Prostate gland (tissue), 2 donors: ENCODE measurements around the gene LCN10. TPM values are rescaled to one million over a fixed set of nuclear protein-coding genes. Genes with fewer than 3 reads are reported as not detected.

Source experiments
- DNase-seq: peaks from one replicate; pipeline ENCODE4 v3.0.0-alpha.2; 2019; ENCODE audit warnings: low spot score
- H3K27ac ChIP-seq, 2 donors: fragments of 200-600 bp; sonication (generic); 2 replicates each; pipeline ENCODE4 v1.5.1; 2017 to 2019
- H3K27me3 ChIP-seq: fragments of 200-600 bp; sonication (generic); replicated peaks from 2 replicates; pipeline ENCODE4 v1.5.1; 2019; ENCODE audit not compliant: insufficient read depth
- H3K36me3 ChIP-seq, 2 donors: fragments of 200-600 bp; sonication (generic); 1 replicate in 1 of 2; 2 replicates in 1 of 2; pipeline versions ENCODE4 v1.5.1 to v1.8.1; 2017 to 2019
- H3K4me1 ChIP-seq: fragments of 200-600 bp; sonication (generic); replicated peaks from 2 replicates; pipeline ENCODE4 v1.5.1; 2019
- H3K4me3 ChIP-seq, 2 donors: fragments of 200-600 bp; sonication (generic); 2 replicates each; pipeline ENCODE4 v1.5.1; 2017 to 2019
- H3K9me3 ChIP-seq: fragments of 200-600 bp; sonication (generic); 2 replicates; pipeline ENCODE4 v1.5.1; 2017
- CTCF ChIP-seq, 4 experiments: fragments of 200-600 bp in 2 of 4; fragments of 450-650 bp in 2 of 4; sonication (generic) in 2 of 4; IDR thresholded peaks; 1 replicate in 3 of 4; 2 replicates in 1 of 4; pipeline ENCODE4 v1.5.1; 2016 to 2019; ENCODE audit warnings: antibody characterized with exemption in 4 of 4, mild to moderate bottlenecking in 2 of 4, moderate library complexity in 2 of 4
- POLR2A ChIP-seq: fragments of 450-650 bp; IDR thresholded peaks from one replicate; pipeline ENCODE4 v1.6.1; 2016; ENCODE audit warnings: antibody characterized with exemption, mild to moderate bottlenecking
- POLR2AphosphoS5 ChIP-seq: sonication (generic); formaldehyde crosslinking; IDR thresholded peaks from one replicate; pipeline ENCODE4 v1.6.1; 2017; ENCODE audit warnings: antibody characterized with exemption
- WGBS: methylation state at CpG from one replicate; pipeline ENCODE4 v1.1.5; 2018; 5-methylcytosine and 5-hydroxymethylcytosine counted together
- intact Hi-C: fragments of 100-400 bp; cut with DNase I; formaldehyde crosslinking; loops from one replicate; pipeline ENCODE4 v1.14.2; 2022
- total RNA-seq, 2 donors: library from RNA; depleted of rRNA; stranded (reverse); fragments of >200 nt; gene quantifications; one replicate each; pipeline ENCODE4 v1.1.0, GENCODE V29; 2016

The LCN10 gene
- total RNA-seq, 2 donors from 2014 or later: 3.9 to 14.8 TPM

GRCh38 chr9:136753371-136754058 is 10.8 kb upstream of the LCN10 start:
- no peaks in the 10 kb centered on the region for H3K27me3 ChIP-seq
- DNase-seq: no peak
- intact Hi-C loops: no loop called here
- no peak overlapping the region for H3K27ac ChIP-seq
- H3K36me3 ChIP-seq: no peaks in the 10 kb centered on the region
- no peak overlapping the region for H3K4me3 ChIP-seq
- TF ChIP-seq POLR2AphosphoS5 (no peak), CTCF (IDR thresholded peaks at IDR 0.05) (no peak), POLR2A (no peak)
- no peaks in the 10 kb centered on the region for H3K9me3 ChIP-seq
- no peaks in the 10 kb centered on the region for H3K4me1 ChIP-seq
- WGBS: 88% methylated on average over 31 of the region's 31 CpGs

GRCh38 chr9:136751814-136752213 is 9.1 kb upstream of the LCN10 start:
- TF ChIP-seq CTCF (IDR thresholded peaks at IDR 0.05) (no peak), POLR2A (no peak), POLR2AphosphoS5 (no peak)
- H3K27ac ChIP-seq: no peak overlapping the region

GRCh38 chr9:136751244-136751643 is 8.5 kb upstream of the LCN10 start:
- WGBS: 97% methylated on average over 1 of the region's 1 CpG
- Histone ChIP-seq H3K27me3 (no peaks in the 10 kb centered on the region), H3K9me3 (no peaks in the 10 kb centered on the region), H3K4me1 (no peaks in the 10 kb centered on the region), H3K27ac (no peak overlapping the region), H3K36me3 (no peaks in the 10 kb centered on the region), H3K4me3 (no peak overlapping the region)
- intact Hi-C loops: no loop called here
- no peak for DNase-seq
- TF ChIP-seq POLR2A (no peak), POLR2AphosphoS5 (no peak), CTCF (IDR thresholded peaks at IDR 0.05) (no peak)

More at GRCh38 chr9:136751814-136752213, 9.1 kb upstream of the LCN10 start:
- no peaks in the 10 kb centered on the region for H3K27me3 ChIP-seq
- H3K4me1 ChIP-seq: no peaks in the 10 kb centered on the region
- intact Hi-C loops: no loop called here
- DNase-seq: no peak
- H3K4me3 ChIP-seq: no peak overlapping the region
- no peaks in the 10 kb centered on the region for H3K9me3 ChIP-seq
- no peaks in the 10 kb centered on the region for H3K36me3 ChIP-seq

GRCh38 chr9:136750526-136750925 is 7.8 kb upstream of the LCN10 start:
- DNase-seq: no peak
- no peaks in the 10 kb centered on the region for H3K4me1 ChIP-seq
- no peaks in the 10 kb centered on the region for H3K36me3 ChIP-seq
- intact Hi-C loops: no loop called here
- no peak overlapping the region for H3K4me3 ChIP-seq
- H3K27ac ChIP-seq: no peak overlapping the region
- TF ChIP-seq CTCF (IDR thresholded peaks at IDR 0.05): no peak
- no peak for TF ChIP-seq POLR2A
- TF ChIP-seq POLR2AphosphoS5: no peak
- no peaks in the 10 kb centered on the region for H3K27me3 ChIP-seq
- WGBS: 59% methylated on average over 2 of the region's 2 CpGs
- no peaks in the 10 kb centered on the region for H3K9me3 ChIP-seq
